Measurements from ENCODE around the gene PLD1.
A peak's percentile ranks its signal among the peaks of the same experiment; 100 is the strongest.
"Not testable (repeated sequence)": the region's sequence is repeated elsewhere in the genome, so short reads cannot be mapped to it uniquely, and the experiment has no call there.

The PLD1 gene

GRCh38 chr3:171835613-171836012 lies 25.3 kb upstream of the PLD1 start:
- no peak for DNase-seq

GRCh38 chr3:171835116-171835515 lies 24.8 kb upstream of the PLD1 start:
- no peak for DNase-seq

GRCh38 chr3:171834461-171834801 lies 24.1 kb upstream of the PLD1 start:
- DNase-seq = no peak

DNA sequence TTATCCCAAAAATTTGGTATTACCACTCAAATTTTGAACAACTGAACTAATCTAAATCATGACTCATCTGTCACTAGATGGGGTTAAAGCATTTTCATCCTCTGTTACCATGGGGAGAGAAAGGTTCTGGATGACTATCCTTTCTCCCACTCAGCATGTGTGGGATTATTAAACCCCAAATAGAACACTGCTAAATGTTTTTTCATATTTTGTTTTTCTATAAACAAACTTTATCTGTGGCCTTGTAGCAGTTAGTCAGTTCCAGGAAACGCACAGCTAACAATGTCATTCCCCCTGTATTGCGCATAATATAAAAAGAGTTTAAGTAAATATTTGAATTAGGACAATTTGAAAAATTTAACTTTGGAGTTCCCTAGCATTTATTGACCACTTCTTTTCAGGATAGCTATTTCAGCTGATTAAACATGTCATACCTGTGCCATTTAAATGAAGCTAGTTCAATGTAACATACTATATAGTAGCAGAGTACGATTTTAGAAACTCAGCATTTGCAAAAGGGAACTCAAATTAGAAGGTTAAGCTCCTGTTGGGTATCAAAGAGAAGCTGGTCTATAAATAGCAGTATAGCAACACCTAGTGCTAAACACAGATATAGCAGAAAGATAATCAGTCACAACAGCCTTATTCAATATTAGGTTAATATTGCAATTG lies 23.6 kb upstream of the PLD1 start:
- no peak for DNase-seq

- no peak for DNase-seq
Observed at GRCh38 chr3:171832989-171833388, 22.7 kb upstream of the PLD1 start.

GRCh38 chr3:171831936-171832335 lies 21.7 kb upstream of the PLD1 start:
- DNase-seq = no peak

DNA sequence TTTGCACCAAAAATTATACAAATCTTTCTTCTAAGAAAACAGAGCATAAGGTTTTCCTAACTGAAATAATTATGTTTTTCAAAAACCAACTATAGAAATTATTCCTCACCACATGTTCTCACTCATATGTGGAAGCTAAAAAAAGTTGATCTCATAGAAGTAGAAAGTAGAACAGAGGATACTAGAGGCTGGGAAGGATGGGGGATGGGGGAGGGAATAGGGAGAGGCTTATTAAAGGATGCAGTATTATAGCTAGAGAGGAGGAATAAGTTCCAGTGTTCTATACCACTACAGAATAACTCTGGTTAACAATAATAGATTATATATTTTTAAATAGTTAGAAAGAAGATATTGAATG lies 20.2 kb upstream of the PLD1 start:
- DNase-seq = no peak

DNA sequence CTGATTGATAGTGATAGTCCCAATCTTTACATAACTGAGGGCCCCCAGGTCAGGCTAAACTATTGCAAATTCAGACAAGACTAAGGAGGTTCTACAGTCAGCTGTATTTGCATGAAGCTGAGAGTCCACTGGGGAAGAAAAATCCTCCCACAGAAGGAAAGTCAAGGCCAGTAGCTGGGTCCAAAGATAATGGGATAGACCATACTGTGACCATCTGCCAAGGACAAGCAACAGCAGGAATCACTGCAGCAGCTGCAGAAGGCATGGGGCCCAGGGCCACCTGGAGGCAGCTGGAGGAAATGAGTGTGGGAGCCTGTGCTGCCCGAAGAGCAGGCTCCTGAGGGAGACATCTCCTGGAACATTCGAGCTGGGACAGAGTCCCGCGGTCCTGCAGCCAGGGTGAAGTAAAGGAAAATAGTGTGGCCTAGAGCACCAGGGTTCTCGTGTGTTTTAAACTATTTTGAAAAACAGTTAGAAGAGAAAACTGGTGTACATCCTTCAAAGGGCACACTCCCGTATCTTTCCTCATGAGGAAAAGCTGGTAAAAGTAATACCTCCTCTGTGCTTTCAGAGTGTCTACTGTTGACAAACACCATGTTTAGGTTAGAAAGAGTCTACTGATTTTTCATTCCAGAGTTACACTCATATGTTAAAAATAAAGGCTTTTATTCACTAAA lies 19.7 kb upstream of the PLD1 start:
- DNase-seq = no peak

DNA sequence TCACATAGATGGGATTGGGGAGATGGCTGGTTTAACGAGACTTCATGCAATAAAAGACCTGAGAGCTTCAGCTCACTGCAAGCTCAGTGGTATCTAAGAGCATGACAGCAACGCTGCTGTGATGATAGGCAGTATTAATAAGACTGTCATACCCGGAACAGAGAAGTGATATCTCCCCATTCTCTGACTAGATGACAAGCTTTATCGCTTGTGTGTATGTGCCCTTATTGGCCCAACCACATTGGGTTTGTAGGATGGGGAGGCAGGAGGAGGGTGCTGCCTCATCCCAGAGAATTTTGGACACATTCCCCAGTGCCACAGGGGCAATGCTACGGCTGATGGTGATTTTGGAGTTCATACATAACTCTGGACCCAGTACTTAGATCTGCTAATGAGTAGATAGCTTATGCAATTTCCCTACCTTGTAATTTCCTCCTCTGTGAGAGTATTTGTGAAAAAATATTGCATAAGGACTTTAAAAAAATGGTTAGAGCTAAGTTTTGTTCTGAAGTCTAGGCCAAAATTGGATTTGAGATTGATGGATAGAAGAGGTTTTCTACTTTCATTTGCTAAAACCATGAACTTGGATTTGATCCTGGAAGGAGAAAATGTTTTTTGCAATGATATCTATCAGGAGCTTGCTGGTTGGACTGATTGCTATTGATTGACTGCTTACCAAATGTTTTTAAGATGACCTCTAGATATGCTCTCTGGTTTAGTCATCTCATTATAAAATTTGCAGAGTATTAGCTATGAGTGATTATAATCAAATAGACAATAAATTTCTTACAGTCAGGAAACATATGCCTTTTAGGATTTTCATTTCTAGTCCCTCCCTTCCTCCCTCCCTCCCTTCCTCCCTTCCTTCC lies 18.9 kb upstream of the PLD1 start:
- no peak for DNase-seq

DNA sequence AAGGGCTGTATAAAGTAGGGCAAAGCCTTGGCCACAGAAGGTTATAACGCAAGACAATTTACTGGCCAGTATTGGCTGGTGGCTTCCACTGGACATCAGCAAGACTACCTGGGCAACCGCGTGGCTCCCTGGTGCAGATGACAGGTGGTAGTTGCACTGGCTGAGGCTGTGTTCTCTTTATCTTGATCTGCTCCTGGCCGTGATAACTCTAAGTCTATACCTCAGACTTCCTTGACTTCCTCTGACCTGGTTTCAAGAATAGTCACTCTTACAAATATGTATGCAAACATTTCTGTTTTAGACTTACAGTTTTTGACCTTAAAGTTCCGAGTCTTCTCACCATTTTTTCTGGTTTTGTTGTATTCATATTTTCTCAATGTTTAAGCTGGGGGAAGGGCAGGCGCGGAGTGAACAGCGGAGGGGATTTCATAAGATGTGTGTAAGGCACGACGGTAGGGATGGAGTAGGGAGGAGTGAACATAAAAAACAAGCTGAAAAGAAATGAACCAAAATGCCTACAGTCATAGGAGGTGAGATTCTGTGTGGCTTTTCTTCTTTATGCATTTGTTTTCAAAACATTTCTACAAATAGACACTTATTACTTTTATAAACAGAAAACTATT lies 17.7 kb upstream of the PLD1 start:
- no peak for DNase-seq

- DNase-seq = no peak
Observed at GRCh38 chr3:171827385-171827784, 17.1 kb upstream of the PLD1 start.

DNA sequence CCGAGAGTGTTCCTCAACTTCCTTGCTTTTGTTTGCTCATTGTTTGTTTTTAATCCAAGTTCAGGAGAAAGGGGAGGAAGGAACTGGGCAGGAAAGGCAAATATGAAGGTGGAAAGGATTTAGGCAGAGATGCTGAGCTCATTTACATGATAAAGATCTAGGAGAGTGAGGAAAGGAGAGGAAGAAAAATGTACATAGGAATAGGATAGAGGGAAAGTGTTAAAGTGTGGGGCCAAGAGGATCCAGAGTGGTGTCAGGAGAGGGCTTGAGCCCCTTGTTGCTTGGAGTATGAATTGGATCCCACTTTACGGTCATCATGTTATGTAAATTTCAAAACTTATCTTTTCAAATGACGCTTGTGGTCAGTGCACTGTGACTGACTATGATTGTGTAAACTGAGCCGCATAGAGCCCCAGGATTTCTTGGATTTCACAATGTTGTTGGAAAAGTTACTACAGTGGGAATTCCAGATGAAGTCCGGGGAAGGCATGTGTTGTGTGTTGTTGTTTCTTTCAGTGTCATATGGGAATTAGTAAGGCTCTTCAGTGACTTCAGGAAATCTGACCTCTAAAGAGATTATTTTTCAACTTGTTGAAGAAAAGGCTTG lies 15.0 kb upstream of the PLD1 start:
- no peak for DNase-seq

DNA sequence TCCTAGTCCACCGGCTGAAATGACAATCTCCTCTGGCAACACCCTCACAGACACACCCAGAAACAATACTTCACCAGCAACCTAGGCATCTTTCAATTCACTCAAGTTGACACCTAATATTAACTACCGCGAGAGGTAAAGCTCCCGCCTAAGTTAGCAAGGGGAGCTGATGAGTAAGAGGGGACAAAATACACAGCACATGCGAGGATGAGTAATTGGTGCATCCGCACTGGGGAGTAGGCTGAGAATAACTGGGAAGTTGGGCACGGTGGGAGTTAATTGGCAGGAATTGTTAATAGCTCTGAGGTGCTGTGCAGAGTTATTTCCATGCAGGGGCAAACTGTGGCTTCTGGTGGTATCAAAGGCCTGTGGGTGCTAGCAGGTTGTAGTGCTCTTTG lies 14.5 kb upstream of the PLD1 start:
- no peak for DNase-seq

DNA sequence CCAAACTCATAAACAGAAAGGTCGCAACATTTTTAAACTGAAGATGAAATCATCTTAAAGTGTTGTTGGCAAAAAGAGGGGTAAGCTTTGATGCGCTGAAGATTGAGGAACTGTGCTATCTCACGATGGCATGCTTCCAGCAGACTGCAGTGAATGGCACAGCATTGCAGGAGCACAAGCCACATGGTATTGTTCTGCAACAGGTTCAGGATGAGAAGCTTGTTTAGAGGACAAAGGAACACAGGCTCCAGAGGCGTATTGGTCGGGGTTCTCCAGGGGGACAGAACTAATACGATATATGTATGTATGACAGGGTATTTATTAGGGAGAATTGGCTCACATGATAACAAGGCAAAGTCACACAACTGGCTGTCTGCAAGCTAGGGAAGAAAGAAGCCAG lies 13.8 kb upstream of the PLD1 start:
- no peak for DNase-seq

DNA sequence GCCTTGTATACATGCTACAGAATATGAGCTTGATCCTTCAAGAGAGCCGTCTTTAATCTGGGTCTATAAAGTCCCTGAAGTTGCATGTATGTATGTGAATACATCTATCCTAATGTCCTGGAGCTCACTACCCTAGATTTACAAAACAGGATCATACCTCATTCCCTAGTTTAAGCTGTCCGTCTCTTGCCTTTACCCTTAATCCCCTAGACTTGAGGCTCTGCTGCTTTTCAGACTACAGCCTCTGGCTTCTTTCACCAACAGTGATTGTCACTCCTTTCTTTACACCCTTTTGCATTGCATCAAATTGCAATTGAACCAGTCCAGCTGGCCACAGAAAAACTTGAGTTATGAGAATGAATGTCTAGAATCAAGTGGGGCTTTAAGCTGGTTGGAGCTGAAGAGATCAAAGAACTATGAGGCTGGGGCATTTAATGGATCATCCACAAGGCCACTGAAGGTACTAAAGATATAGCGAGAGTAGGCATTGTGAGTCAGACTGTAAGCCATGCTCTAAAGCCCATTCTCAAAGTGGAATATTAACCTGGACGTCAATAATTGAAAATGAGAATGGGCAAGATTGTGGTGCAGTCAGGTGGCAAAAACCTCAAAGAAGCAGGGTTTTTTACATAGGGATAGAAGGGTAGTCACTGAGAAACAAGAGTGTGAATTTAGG lies 12.3 kb upstream of the PLD1 start:
- no peak for DNase-seq

GRCh38 chr3:171821778-171822358 lies 11.6 kb upstream of the PLD1 start:
- DNase-seq = no peak

- no peak for DNase-seq
Observed at GRCh38 chr3:171821044-171821443, 10.8 kb upstream of the PLD1 start.

DNA sequence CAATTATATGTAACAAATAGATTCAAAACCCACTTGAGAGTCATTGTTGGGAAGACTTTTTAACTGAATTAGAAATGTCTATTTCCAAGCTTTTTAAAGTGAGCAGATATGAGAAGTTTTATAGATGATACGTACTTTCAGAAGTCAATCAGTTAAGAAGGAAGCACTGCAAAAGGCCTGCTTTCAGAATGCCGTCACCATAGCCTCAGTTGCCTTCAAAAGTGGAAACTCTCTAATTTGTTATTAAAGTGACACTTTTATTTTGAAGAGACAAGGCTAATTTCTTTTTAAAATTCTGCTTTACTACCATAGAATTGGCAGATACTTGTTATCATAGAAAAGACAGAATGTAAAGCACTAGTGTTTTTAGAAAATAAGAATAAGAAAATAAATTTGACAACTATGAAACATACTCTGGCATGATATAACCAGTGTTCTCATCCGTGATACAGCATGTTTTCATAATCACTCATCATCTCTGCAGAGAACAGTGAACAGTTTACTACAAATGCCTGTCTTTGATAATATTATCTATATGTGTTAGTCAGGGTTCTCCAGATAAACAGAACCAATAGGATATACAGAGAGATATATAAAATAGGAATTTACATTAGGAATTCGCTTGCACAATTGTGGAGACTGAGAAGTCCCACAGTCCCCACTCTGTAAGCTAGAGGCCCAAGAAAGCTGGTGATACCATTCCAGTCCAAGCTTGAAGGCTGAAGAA lies 7.0 kb upstream of the PLD1 start:
- DNase-seq = no peak

DNA sequence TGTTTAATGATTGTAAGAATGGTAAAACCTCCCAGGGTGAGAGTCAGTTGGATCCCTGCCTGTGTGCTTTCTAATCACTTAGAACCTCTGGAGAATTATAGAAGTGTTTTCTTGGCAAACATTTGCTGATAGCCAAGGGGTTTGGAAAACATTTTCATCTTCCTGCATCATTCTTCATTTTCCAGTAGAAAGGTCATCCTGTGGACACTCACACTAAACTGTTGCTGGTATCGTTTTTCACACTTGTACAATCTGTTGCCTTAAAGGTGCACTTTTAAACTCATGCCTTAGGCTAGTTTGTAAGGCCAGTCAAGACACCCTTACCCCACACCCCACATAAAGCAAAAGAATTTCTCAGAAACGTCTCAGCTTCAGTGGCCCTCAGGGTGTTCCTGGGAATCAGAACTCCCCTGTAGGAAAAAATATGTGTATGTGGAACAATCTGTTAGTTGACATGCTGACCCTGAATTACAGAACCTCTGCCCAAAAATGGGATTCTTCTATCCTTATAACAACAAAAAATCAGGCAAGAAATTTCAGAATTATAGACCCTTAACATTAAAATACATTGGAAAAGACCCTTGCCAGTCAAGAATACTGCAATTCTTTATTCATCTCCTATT lies 5.8 kb upstream of the PLD1 start:
- no peak for DNase-seq

GRCh38 chr3:171814662-171815061 lies 4.4 kb upstream of the PLD1 start:
- DNase-seq = not testable (repeated sequence)

GRCh38 chr3:171813897-171814460 lies 3.7 kb upstream of the PLD1 start:
- peak; percentile 4 for DNase-seq

All from activated T-cell treated with anti-CD3 and anti-CD28 coated beads for 4 hours (primary cell).